ENCODE data around the gene HOXA10.

HOXA10 gene

DNA sequence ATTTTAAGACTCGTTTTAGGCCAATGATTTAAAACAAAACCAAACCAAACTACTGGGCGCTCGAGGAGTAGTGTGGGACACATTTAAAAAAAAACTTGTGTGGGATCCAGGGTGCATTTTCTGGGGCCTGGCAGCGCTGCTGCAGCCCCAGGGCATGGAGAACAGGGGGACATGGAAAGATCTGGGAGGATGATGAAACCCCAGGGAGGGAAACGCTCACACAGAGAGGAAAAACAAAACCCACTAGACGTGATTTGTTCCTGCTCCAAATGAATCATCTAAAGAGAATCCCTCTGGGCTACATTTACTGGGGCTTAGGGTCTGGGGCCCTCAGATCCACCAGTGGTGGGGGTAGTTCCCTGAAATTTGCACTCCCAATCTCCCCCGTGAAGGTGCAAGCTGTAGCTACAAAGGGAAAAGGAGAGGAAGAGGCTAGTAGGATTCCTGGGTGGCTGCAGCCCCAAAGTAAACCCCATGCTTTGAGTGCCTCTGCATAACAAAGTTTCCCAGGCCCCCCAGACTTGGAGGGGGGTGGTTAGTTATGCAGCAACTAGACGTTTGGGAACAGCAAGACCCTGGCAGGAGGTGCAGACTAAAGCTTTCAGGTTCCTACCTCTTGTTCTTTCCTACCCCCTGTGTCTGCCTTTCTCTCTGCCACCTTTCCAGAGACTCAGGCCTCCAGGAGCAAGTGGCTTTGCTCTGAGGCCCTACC lies 40.3 kb upstream of the HOXA10 start:
- H3K4me3 ChIP-seq (ENCODE audit: control insufficient read depth, low read depth, low read length): no peak overlapping the region
- TF ChIP-seq, protein P1, sequence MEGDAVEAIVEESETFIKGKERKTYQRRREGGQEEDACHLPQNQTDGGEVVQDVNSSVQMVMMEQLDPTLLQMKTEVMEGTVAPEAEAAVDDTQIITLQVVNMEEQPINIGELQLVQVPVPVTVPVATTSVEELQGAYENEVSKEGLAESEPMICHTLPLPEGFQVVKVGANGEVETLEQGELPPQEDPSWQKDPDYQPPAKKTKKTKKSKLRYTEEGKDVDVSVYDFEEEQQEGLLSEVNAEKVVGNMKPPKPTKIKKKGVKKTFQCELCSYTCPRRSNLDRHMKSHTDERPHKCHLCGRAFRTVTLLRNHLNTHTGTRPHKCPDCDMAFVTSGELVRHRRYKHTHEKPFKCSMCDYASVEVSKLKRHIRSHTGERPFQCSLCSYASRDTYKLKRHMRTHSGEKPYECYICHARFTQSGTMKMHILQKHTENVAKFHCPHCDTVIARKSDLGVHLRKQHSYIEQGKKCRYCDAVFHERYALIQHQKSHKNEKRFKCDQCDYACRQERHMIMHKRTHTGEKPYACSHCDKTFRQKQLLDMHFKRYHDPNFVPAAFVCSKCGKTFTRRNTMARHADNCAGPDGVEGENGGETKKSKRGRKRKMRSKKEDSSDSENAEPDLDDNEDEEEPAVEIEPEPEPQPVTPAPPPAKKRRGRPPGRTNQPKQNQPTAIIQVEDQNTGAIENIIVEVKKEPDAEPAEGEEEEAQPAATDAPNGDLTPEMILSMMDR (conservative IDR thresholded peaks at IDR 0.05; ENCODE audit: control insufficient read depth, insufficient read depth, low read depth, low read length): no peak

DNA sequence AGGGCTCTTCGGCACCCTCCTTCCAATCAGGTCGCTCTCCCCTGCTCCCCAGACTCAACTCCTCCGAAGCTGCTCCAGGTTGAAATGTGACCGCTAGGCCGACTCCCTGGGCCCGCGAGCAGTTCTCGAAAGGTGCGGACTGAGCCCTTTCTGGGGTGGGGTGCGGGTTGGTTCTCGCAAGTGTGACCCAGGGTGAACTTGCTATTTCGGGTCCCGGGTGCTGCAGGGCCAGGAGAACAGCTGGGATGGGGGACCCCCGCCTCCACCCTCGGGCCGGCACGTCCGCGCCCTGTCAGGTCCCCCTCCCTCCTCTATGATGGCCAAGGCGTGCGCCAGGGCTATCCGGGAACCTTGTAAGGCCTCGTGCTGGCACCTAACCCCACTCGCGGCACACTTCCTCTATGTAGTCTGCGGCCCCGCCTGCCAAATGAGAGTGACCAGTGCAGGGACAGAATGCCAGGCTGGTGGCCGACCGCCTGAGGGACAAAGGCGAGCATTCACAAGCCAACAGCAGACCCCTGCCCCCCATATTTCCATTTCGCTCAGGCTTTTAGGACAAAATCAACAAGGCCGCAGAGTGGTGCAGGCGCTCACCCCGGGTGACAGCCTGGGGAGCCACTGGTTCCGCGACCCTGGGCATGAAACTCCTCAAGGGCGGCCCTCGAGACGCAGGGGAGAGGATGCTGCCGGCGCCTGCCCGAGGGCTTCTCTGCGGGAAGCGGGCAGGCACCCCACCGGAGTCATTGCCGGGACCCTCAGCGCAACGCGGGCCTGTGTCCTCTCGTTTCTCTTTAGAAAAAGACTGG lies 39.5 kb upstream of the HOXA10 start:
- TF ChIP-seq, protein P1 (conservative IDR thresholded peaks at IDR 0.05; ENCODE audit: control insufficient read depth, insufficient read depth, low read depth, low read length): no peak
- no peak overlapping the region for H3K4me3 ChIP-seq (ENCODE audit: control insufficient read depth, low read depth, low read length)
- DNase-seq (ENCODE audit: low read depth): no peak

More for the DNA sequence above, 40.3 kb upstream of the HOXA10 start:
- DNase-seq (ENCODE audit: low read depth): no peak

DNA sequence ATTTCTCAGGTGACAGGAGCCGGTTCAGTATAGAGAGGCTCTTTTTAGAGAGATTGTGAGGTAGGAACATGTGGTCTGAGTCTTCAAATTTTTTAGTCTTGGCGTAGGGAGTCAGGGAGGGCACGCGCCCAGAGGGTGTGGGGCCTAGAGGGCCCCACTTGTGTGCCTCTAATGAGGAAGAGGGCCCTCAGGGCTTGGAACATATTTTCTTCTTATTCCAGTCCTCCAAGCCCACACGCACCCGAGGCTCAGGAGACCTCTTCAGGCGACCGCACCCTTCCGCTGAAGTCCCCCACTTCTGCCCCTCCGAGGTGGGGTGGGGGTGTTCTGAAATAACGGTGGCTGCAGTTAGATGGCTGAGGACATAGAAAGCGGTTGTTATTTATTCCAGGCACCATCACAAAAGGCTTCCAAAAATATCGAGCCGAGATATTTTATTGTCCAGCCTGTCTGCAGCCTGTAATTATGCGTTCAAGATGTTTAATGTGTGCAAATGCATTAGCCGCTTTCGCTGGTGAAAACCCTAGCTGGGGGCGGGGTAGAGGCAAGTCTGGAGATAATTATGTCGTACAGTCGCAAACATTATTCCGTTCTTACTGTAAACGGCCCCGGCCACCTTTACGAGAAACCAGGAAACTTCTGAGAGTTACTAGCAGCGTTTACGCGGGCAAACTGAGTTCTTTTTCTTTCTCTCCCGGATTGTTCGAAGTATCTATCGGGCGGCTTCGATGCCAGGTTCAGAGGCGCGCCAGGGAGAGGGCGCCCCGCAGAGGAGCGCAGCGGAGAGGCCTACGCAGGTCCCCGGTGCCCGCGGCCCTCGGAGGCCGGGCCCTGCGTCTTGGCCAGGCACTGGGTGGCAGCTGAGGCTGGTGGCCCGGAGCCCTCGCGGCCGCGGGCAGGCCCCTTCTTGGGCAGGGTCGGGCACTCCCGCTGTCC lies 38.6 kb upstream of the HOXA10 start:
- no peak overlapping the region for H3K4me3 ChIP-seq (ENCODE audit: control insufficient read depth, low read depth, low read length)
- TF ChIP-seq, protein P1 (conservative IDR thresholded peaks at IDR 0.05; ENCODE audit: control insufficient read depth, insufficient read depth, low read depth, low read length): no peak
- DNase-seq (ENCODE audit: low read depth): no peak

DNA sequence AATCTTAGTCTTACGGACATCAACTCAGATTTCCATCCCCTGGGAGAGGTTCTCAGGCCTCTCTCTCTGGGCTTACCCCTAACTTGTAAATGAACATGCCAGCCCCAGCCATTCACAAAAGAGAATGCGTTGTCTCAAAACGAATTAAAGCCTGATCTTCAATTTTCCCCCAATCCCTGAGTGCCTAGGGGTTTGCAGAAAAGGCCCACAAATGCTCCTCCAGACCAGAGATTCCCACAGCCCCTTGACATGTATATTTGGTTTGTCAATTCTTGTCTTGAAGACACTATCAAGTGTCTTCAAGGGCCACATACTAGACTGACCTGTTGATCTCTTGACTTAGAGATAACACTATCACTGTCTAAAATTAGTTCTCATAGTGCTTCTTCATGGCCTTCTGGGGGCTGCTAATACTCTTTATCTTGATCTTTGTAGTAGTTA lies 37.7 kb upstream of the HOXA10 start:
- H3K4me3 ChIP-seq (ENCODE audit: control insufficient read depth, low read depth, low read length): no peak overlapping the region
- TF ChIP-seq, protein P1 (conservative IDR thresholded peaks at IDR 0.05; ENCODE audit: control insufficient read depth, insufficient read depth, low read depth, low read length): no peak
- no peak for DNase-seq (ENCODE audit: low read depth)

DNA sequence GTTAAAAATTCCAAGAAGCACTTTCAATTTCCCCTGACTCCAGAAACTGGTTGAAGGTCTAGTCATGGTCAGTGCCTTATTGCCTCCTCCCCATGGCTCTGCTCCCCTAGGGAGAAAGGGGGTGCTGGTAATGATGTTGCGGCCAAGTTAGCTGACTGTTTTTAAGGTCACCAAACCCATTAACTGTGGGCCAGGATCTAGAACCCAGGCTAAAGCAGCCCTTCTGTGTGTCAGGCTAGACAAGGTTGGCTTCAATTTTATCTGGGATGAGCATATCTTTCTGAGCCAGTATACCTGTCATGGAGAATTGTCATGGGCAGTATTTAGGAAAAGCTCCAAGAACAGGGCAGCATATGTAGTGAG lies 36.9 kb upstream of the HOXA10 start:
- H3K4me3 ChIP-seq (ENCODE audit: control insufficient read depth, low read depth, low read length): no peak overlapping the region
- TF ChIP-seq, protein P1 (conservative IDR thresholded peaks at IDR 0.05; ENCODE audit: control insufficient read depth, insufficient read depth, low read depth, low read length): no peak

DNA sequence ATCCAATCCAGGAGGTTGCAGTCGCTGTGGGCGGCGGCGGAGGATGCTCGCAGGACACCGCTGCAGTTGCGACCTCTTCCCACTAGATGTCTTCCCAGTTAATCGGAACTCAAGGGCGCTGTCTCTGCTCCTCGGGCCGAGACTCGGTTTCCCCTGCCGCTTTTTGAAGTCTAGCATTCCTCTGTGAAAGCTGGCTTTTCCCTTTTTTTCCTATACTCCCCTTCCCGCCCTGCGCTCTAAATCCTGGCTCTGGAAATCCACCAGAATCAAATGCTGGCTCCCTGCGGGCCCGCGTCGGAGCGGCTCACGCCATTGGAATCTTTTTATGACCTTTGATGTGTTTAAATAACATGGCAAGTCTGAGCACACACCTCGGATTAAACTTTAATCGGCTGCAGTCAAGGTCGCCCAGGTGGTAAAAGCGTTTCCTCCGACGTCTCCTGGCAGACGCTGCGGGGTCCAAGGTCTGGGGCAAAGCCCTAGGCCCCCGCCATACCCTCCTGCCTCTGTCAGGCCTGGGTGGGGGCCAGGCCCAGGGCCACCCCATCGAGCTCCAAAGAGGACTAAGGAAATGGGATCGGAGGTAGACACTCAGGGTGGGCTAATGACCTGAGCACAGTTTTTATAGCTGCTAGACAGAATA lies 36.4 kb upstream of the HOXA10 start:
- peak; percentile 45 for DNase-seq (ENCODE audit: low read depth)
- peak overlapping the region; percentile 34 for H3K4me3 ChIP-seq (ENCODE audit: control insufficient read depth, low read depth, low read length)

More for the DNA sequence above, 36.9 kb upstream of the HOXA10 start:
- no peak for DNase-seq (ENCODE audit: low read depth)

More for the DNA sequence above, 36.4 kb upstream of the HOXA10 start:
- TF ChIP-seq, protein P1 (conservative IDR thresholded peaks at IDR 0.05; ENCODE audit: control insufficient read depth, insufficient read depth, low read depth, low read length): peak; percentile 74
